GM13976 (cell line): Measurements from ENCODE around the gene ABHD10.

Source experiments
- DNase-seq: peaks from one replicate; pipeline ENCODE4 v3.0.0; 2012; ENCODE audit warnings: low spot score
- CTCF ChIP-seq: IDR thresholded peaks from 2 replicates; pipeline ENCODE4 v1.5.1; 2012; ENCODE audit warnings: borderline replicate concordance, mild to moderate bottlenecking; ENCODE audit not compliant: insufficient read depth; ENCODE audit errors: extremely low read depth, missing control alignments, control extremely low read depth
- in situ Hi-C: fragments of 300-500 bp; cut with MboI; formaldehyde crosslinking; loops from one replicate; pipeline ENCODE4 v1.12.0; 2022; ENCODE audit warnings: low sequenced_read_pairs, mixed read lengths, inconsistent platforms; ENCODE audit not compliant: unreplicated experiment

ABHD10 gene

DNA sequence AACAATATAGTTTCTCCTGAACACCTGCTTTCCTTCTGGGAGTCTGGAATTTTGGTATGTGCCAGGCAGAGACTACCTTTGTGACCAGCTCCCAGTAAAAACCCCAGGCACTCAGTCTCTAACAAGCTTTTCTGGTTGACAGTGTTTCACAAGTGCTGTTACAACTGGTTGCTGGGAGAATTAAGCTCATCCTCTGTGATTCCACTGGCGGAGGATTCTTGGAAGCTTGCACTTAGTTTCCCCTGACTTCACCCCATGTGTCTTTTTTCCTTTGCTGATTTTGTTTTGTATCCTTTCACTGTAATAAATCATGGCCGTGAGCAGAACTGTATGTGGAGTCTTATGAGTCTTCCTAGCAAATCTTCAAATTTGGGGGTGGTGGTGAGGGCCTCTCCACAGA lies 14.2 kb downstream of the ABHD10 start:
- in situ Hi-C loops, result no loop called here
- no peak for DNase-seq
- no peak for TF ChIP-seq CTCF

- DNase-seq, result peak; percentile 39
- no peak for TF ChIP-seq CTCF
- in situ Hi-C loops, result no loop called here
Measured at GRCh38 chr3:111998636-111999483, 20.0 kb downstream of the ABHD10 start, which contains the start of gene TAGLN3. Gene TAGLN3 (plus strand): TSS chr3:111998922. CDS start chr3:111999423, 501 bp downstream.

DNA sequence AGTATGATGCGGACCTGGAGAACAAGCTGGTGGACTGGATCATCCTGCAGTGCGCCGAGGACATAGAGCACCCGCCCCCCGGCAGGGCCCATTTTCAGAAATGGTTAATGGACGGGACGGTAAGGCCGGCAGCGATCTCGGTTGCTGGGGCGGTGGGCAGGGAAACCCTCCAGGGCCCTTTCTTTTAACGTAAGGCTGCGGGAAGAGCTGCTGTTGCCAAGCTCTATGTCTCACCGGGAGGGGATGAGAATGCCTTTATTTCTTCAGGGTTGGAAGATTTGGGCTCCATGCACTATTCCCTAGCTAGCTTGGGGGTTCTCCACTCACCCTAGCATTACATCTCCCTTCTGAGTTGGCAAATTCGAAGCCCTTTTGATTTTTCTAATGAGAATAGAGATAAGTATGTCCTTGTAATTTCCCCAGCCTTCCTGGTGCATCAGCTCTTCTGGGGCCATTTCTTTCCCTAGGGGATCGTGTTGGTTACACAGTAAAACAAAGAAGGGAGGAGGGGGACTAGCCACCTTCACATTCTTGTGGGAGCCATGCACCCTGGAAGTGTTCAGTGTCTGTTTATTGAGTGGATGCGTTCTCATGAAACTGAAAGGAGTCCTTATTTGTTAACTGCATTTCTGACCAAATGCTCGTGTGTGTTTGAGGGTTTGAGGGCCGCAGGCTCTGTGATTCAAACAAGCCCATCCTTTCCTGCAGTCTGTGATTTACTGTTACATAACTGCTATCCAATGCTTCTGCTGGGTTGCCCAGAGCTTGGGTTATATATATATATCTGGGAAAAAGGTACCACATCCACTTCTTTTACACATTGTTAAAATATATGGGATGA lies 20.9 kb downstream of the ABHD10 start:
- no peak for DNase-seq
- in situ Hi-C loops, result no loop called here
- no peak for TF ChIP-seq CTCF

DNA sequence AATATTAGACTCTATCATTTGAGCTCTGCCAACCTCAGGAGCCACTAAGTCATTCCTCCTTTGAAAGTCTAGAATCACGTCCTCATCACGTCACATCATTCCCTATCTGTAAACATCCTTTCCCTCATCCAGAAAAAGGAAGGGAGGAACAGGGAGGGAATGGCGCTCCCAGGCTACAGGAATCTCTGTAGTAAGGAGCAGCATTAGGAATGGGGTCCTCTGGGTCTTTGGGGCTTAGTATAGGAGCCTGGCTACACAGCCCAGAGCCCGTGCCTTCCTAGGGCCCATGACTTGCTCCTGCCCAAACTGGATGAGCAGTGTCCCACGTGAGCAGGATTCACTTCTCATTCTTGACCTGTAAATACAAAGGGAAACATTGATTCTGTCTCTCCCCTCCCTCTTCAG lies 21.5 kb downstream of the ABHD10 start:
- in situ Hi-C loops, result no loop called here
- no peak for TF ChIP-seq CTCF
- DNase-seq, result no peak

DNA sequence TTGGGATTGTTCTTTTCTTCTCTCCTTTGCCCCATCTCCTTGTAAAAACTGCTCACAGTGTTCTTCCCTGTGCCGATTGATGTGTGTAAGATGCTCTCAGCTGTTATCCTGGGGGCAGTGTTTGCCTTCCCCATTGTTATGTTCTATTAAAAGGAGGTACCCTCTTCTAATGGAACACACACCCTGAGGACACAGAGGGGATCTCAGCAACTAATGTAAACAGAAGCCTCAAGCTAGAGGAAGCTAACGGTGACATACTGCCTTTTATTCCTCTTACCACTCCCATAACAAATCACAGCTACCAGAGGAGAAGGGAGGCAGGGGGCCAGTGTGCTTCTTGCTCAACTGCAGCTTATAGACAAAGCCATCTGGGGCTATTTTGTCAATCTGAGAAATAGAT lies 22.1 kb downstream of the ABHD10 start:
- DNase-seq, result no peak
- in situ Hi-C loops, result no loop called here
- no peak for TF ChIP-seq CTCF

DNA sequence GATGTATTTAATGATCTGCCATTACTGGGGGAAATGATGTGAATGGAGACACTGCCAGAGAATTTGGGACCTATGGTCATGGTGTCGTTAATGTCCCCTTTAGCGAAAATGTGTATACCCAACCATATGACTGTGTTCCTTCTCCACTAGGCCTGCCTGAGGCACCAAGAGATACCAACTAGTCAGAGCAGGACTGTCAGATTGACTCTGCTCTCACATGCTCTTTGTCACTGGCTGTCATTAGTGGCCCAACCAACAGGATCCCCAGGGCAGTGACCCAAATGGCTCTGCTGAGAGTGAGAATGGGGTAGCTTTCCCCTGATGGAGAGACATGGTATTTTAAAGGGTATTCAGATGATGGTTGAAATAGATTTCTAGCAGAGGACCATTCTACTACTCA lies 22.7 kb downstream of the ABHD10 start:
- no peak for TF ChIP-seq CTCF
- in situ Hi-C loops, result no loop called here
- no peak for DNase-seq
